Cardiac septum (tissue), 1 donor: ENCODE results near the gene CDC42BPA. TPM values are rescaled to one million over a fixed set of nuclear protein-coding genes. Genes with fewer than 3 reads are reported as not detected.
"Not testable (repeated sequence)": the region's sequence is repeated elsewhere in the genome, so short reads cannot be mapped to it uniquely, and the experiment has no call there.

Experiments used
- DNase-seq: peaks from one replicate; pipeline ENCODE4 v3.0.0-alpha.2; 2020; ENCODE audit warnings: low spot score
- intact Hi-C: fragments of 100-400 bp; cut with DNase I; formaldehyde crosslinking; loops from one replicate; pipeline ENCODE4 v1.14.0; 2022
- total RNA-seq: library from RNA; stranded (reverse); fragmentation: NEBNext Ultra II Directional; extraction: Animal tissue kit (Norgen Biotek cat#: 25700); gene quantifications from one replicate; pipeline ENCODE4 v1.2.1, GENCODE V29; 2021
- donor health status: DM: no; HTN: no; CAD: no.

The CDC42BPA gene
- total RNA-seq, 1 donor from 2014 or later: 33.5 TPM

DNA sequence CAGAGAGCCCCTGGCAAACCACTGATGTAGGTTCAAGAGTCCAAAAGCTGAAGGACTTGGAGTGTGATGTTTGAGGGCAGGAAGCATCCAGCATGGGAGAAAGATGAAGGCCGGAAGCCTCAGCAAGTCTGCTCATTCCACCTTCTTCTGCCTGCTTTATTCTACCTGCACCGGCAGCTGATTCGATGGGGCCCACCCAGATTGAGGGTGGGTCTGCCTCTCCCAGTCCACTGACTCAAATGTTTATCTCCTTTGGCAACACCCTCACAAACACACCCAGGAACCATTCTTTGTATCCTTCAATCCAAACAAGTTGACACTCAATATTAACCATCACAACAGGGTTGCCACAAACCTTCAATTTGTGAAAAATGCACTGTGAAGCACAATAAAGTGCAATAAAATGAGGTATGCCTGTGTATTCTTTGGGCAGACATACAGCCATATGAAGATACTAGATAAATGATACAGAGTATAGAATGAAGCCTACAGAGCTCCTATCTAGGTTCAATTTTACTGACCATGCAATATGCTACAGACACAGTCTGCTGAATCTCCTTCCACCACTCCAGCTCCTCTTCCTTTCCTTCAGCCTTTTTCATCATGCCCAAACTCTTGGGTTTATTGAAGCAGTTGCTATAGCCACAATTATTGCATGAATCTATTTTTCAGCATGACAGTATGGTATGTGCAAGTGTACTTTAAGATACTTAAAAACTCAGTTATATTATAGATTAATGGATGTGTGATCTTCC lies 24.0 kb upstream of the CDC42BPA start:
- intact Hi-C loops: no loop called here

GRCh38 chr1:227336136-227336535 lies 17.8 kb upstream of the CDC42BPA start:
- intact Hi-C loops, DNase-seq: not testable (repeated sequence)

More for the DNA sequence above, 24.0 kb upstream of the CDC42BPA start:
- DNase-seq: no peak

DNA sequence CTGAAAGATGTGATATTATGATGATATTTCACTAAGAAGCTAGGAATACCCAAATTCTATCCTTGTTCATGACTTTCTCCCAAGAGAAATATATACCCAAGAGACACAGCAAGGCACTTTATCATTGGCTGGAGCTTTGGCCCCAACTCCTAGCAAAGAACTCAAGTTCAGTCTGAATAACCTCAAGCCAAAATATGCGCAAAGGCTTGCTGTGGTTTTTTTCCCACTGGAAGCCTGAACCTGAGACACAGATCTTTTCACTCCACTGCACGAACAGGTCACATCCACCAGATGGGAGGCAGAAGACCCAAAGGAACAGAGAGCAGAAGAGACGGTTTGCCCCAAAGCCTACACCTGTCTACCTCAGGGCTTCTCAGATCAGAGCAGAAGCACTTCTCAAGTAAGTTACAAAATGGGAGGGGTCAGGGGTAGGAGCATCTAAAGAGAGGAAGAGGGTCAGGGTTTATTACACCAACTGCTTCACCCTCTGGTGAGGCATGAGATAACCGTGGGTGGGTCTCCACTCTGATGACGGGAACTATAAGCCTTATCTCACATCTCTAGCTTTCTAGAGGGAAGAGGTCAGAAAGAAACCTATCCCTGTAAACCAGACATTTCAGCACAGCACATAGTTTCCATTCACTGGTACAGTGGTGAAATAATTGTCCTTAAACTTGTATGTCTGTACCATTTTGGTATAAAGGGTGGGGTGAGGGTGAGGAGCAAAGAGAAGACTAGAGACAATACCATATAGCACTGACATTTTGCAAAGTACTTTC lies 17.1 kb upstream of the CDC42BPA start:
- intact Hi-C loops: no loop called here
- no peak for DNase-seq

DNA sequence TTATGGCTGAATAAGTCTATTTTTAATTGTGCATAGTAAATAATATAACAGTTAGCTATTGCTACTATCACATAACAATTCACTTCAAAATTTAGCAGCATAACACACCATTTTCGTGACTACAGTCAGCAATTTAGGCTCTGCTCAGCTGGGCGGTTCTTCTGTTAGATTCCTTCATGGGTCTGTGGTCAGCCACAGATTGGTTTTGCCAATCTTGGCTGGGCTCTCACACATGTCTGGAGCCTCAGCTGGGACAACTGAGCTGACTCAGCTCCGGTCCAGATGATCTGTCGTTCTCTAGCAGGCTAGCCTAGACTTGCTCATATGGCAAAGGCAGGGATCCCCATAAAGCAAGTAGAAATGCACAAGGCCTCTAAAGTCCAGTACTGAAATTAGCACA lies 15.1 kb upstream of the CDC42BPA start:
- no peak for DNase-seq
- intact Hi-C loops: no loop called here

GRCh38 chr1:227330279-227331076 lies 12.2 kb upstream of the CDC42BPA start:
- DNase-seq: no peak
- intact Hi-C loops: no loop called here

DNA sequence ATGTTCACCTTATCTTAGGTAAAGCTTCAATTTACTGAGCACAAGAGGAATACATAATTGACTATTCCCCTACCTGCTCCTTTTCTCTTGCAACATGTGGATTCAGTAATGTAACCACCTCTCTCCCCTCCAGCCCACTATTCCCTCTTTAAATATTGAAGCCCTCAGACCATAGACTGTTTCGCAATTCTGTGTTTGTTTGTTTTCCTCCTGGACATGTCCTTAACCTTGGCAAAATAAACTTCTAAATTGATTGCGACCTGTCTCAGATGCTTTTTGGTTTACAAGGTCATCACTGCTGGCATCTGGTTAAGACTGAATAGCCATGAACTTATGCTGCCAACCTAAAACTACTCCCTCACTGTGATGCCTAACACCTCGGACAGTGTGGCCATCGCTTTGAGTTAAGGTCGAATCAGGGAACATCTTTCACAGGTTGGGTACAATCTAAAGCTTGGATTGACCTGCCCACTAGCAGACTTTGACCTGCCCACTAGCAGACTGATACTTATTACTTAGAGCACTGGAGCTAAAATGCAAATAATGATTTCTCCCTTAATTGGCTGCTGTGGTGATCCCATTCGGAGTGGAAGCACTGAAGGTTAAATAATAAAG lies 10.2 kb upstream of the CDC42BPA start:
- intact Hi-C loops: no loop called here
- DNase-seq: no peak

DNA sequence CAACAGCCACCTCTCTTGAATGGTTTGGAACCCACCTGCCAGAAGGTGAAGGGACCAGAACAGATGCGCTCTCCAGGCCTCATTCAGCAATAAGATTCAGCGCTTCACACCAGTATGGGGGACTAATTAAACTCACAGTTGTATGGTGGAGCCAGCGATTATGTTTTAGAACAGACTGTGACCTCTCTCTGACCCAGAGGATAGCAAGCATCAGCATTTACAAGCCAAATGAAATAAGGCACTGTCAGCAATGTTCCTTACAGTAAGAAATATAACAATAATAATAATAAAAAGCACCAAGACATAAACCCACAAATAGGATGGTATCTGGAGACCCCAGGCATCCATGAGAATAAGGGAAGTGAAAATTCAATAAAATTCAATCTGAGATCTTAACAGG lies 6.9 kb upstream of the CDC42BPA start:
- intact Hi-C loops: no loop called here

DNA sequence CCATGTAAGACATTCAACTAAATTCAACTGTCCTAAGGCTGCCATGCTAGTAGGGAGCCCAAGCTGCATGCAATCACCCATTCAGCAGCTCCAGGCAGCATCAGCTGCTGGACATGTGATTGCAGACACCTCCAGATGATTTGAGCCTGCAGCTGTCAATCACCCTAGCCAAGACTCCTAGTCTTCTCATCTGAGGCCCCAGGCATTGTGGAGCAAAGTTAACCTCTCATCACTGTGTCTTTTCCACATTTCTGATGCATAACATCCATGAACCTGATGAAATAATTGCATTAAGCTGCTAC lies 5.6 kb upstream of the CDC42BPA start:
- no peak for DNase-seq
- intact Hi-C loops: no loop called here

More for the DNA sequence above, 6.9 kb upstream of the CDC42BPA start:
- DNase-seq: no peak

DNA sequence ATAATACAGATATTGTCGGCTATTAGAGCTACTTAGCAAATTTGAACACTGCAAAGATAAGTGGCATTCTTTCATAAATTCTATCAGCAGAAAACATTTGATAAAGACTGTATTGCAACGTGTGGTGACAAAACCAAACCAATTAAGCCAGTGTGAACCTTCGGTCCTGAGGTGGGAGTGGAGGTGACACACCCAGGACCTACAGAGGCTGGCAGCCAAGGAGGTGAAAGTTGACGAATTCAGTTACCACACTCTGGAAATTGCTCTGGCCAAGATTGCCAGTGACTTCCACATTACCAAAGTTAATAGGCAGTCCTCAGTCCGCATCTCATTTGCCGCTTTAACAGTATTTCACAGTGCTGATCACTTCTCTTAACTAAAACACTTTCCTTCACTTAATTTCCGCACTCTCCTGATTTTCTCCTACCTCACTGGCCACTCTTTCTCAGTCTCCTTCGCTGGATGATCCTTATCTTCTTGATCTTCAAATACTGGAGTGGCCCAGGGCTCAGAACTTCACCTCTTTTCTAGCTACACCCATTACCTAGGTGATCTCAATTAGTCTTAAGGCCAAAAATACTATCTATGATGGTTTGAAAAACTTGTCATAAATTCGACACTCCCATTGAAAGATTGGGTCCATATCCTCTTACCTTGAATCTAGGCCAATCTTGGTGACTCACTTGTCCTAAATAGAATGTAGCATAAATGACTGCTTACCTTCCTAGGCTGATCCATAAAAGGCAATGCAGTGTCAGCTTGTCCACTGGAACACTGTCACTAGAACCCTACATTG lies 5.1 kb upstream of the CDC42BPA start:
- no peak for DNase-seq
- intact Hi-C loops: no loop called here

DNA sequence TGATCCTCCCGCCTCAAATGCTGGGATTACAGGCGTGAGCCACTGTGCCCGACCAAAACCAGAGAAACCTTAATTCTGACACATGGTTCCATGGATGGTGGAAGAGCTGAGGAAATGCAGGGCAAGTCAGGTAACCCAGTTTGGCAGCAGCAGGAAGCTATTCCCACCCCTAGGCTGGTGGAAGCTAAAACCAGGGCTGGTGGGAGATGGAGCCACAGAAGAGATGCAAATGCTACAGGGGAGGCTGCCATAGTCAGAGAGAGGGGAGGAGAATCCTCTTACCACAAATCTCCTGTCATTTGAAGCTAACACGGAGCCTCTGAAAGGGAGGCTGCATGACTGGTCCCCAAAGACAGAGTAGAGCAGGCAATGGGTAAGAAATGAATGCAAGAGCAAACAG lies 4.1 kb upstream of the CDC42BPA start:
- no peak for DNase-seq
- intact Hi-C loops: no loop called here

DNA sequence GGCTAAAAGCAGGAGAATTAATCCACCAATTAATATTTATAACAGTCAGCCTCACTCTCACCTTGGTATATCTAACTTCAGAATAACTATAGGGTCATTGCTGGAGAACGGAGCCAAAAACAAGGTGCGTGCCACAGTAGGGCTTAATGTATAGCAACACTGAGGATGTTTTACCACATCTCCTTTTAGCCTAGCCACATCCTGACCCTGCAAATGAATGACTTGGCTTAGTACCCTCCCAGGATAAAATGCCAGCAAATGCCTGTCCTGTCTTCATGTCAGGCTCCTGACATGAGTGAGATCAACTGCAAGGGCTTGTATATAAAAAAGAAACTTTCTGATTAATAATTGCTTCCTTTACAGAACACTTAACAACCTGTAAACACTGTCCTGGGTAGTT lies 2.7 kb upstream of the CDC42BPA start:
- intact Hi-C loops: no loop called here
- no peak for DNase-seq

GRCh38 chr1:227320476-227320875 lies 2.2 kb upstream of the CDC42BPA start:
- no peak for DNase-seq
- intact Hi-C loops: no loop called here

- intact Hi-C loops: loop anchor here (1.0 to 10.0 kb wide), 4 partner anchors 38 to 184 kb away; no protein-coding TSS in a partner anchor
- no peak for DNase-seq
Measured at GRCh38 chr1:227318853-227319607, 738 bp upstream of the CDC42BPA start.

DNA sequence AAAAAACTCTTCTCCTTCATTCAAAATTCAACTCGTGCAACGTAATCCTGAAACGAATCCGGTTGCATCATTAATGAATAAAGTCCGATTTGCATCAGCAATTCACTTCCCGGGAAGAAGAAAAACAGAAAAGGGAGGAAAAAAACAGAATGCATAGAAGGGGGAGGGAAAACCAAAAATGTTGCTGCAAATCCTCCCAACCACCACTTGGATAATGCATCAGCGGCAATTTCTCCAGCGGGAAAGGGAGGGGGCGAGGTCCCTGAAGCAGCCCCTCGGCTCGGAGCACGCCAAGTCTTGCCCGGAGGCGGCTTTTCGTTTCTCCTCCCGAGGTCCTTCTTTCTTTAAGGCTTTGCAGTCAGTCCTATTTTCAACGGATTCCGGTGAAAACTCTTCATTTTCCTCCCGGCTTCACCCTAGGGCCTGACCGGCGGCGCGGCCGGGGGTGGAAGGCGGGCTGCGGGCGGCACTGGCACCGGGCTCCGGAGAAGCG lies 723 bp downstream of the CDC42BPA start:
- intact Hi-C loops: loop anchor here (1.0 to 10.0 kb wide), 4 partner anchors 40 to 183 kb away; no protein-coding TSS in a partner anchor
- no peak for DNase-seq

DNA sequence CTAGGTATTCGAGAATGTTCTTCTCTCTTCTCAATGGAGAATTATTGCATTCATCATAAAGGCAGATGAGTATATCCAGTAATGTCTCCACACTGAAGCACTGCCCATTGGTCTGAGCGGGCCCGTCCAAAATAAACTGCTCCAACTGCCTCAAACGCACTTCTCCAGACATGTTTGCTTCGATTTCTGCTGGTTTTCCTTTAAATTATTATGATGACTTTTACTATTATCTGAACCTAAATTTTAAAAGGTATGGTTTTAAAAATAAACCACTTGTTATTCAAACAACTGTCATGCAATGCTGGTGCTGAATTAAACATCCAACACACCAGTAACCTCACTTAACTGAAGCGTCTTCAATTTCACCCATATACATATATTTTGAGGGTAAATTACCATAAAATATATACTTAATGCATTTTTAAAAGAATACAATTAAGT lies 1.3 kb downstream of the CDC42BPA start:
- intact Hi-C loops: loop anchor here (5.0 to 10.0 kb wide), 2 partner anchors 75 to 182 kb away; no protein-coding TSS in a partner anchor
- no peak for DNase-seq

DNA sequence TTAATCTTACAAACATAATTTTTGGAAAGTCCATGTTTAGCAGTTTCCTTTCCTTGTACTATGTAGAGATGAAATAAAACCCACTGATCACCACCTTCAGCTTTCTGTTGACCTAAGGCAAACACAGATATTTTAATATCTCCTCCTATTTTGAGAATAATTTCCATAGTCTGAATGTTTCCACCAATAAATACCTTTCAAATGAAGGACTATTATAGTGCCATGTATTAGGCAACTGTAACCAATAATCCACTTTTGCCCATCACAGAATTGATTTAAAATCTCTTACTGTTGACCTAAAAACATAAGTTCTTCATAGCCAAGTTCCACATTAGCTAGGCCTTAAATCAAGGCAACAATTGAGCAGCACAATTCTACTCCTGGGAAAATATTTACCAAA lies 1.8 kb downstream of the CDC42BPA start:
- intact Hi-C loops: loop anchor here (5.0 to 10.0 kb wide), 2 partner anchors 74 to 182 kb away; no protein-coding TSS in a partner anchor
- DNase-seq: no peak

- no peak for DNase-seq
- intact Hi-C loops: loop anchor here (5.0 to 10.0 kb wide), 2 partner anchors 73 to 181 kb away; no protein-coding TSS in a partner anchor
Measured at GRCh38 chr1:227315629-227316346, 2.5 kb downstream of the CDC42BPA start.
